Brain microvascular endothelial cell (primary cell): ENCODE results near the gene TDRD12.
"Not testable (repeated sequence)": the region's sequence is repeated elsewhere in the genome, so short reads cannot be mapped to it uniquely, and the experiment has no call there.

Experiments
- DNase-seq: peaks from one replicate; pipeline ENCODE4 v3.0.0-alpha.2; 2020
- H3K27ac ChIP-seq: fragments of 250-450 bp; sonication (Bioruptor Pico); 2 replicates; pipeline ENCODE4 v1.5.1; 2020; ENCODE audit warnings: mild to moderate bottlenecking, moderate library complexity
- H3K27me3 ChIP-seq: fragments of 250-450 bp; sonication (Bioruptor Pico); replicated peaks from 2 replicates; pipeline ENCODE4 v1.5.1; 2020; ENCODE audit warnings: mild to moderate bottlenecking
- H3K36me3 ChIP-seq: fragments of 250-450 bp; sonication (Bioruptor Pico); replicated peaks from 2 replicates; pipeline ENCODE4 v1.5.1; 2020; ENCODE audit warnings: mild to moderate bottlenecking
- H3K4me3 ChIP-seq: 2 replicates; pipeline ENCODE4 v1.5.1; 2011; ENCODE audit warnings: low read depth, mild to moderate bottlenecking, control low read depth, low read length, moderate library complexity
- in situ Hi-C: cut with HindIII; loops from 2 replicates; pipeline ENCODE4 v1.10.0; 2017; ENCODE audit warnings: low sequenced_read_pairs, low pct_ligation_motif_present
- TF ChIP-seq, protein P1 (sequence below): IDR thresholded peaks from 2 replicates; pipeline ENCODE4 v1.5.1; 2011; ENCODE audit warnings: low read depth, mild to moderate bottlenecking, moderate library complexity, low read length, control low read depth, inconsistent platforms; ENCODE audit errors: missing control alignments

TDRD12 gene

GRCh38 chr19:32702010-32702409, 17.6 kb upstream of the TDRD12 start:
- TF ChIP-seq, protein P1, sequence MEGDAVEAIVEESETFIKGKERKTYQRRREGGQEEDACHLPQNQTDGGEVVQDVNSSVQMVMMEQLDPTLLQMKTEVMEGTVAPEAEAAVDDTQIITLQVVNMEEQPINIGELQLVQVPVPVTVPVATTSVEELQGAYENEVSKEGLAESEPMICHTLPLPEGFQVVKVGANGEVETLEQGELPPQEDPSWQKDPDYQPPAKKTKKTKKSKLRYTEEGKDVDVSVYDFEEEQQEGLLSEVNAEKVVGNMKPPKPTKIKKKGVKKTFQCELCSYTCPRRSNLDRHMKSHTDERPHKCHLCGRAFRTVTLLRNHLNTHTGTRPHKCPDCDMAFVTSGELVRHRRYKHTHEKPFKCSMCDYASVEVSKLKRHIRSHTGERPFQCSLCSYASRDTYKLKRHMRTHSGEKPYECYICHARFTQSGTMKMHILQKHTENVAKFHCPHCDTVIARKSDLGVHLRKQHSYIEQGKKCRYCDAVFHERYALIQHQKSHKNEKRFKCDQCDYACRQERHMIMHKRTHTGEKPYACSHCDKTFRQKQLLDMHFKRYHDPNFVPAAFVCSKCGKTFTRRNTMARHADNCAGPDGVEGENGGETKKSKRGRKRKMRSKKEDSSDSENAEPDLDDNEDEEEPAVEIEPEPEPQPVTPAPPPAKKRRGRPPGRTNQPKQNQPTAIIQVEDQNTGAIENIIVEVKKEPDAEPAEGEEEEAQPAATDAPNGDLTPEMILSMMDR, result no peak
- Histone ChIP-seq H3K27me3 (no peaks in the 10 kb centered on the region), H3K27ac (no peak overlapping the region), H3K36me3 (peaks cover 22% of the 10 kb centered on the region), H3K4me3 (no peak overlapping the region)
- DNase-seq, result no peak
- in situ Hi-C loops, result no loop called here

- DNase-seq, H3K27me3 ChIP-seq, H3K4me3 ChIP-seq, H3K27ac ChIP-seq, in situ Hi-C loops: not testable (repeated sequence)
- H3K36me3 ChIP-seq, result peaks cover 17% of the 10 kb centered on the region
Observed at GRCh38 chr19:32704006-32704405, 15.6 kb upstream of the TDRD12 start.

GRCh38 chr19:32708457-32708856, 11.1 kb upstream of the TDRD12 start:
- TF ChIP-seq, protein P1, result no peak
- in situ Hi-C loops, result no loop called here
- Histone ChIP-seq H3K27ac (no peak overlapping the region), H3K27me3 (no peaks in the 10 kb centered on the region), H3K36me3 (peaks cover 10% of the 10 kb centered on the region), H3K4me3 (no peak overlapping the region)
- no peak for DNase-seq

GRCh38 chr19:32709032-32709431, 10.5 kb upstream of the TDRD12 start:
- no peak overlapping the region for H3K4me3 ChIP-seq

DNA sequence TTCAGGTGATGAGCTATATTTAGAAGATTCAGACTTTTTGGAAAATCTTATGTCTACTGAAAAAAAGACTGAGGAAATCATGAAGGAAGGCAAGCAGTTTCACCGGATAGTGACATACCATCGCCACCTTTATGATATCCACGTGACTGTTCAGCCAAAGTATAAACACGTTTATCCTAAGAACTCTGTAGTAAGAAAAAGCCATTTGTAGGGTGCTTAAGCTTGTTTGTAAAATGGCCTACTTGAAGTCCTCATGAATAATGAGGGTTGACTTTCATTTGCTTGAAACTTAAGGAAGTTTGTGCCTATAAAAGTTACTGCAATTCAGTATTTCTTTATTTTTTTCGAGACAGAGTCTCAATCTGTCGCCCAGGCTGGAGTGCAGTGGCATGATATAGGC, 7.8 kb upstream of the TDRD12 start:
- Histone ChIP-seq H3K27ac (no peak overlapping the region), H3K36me3 (peaks cover 7% of the 10 kb centered on the region), H3K4me3 (no peak overlapping the region), H3K27me3 (no peaks in the 10 kb centered on the region)
- no peak for DNase-seq
- TF ChIP-seq, protein P1, result no peak
- in situ Hi-C loops, result no loop called here

More at GRCh38 chr19:32709032-32709431, 10.5 kb upstream of the TDRD12 start:
- H3K36me3 ChIP-seq, result peaks cover 10% of the 10 kb centered on the region
- H3K27ac ChIP-seq, result no peak overlapping the region
- DNase-seq, result no peak
- TF ChIP-seq, protein P1, result no peak
- in situ Hi-C loops, result no loop called here
- H3K27me3 ChIP-seq, result no peaks in the 10 kb centered on the region

DNA sequence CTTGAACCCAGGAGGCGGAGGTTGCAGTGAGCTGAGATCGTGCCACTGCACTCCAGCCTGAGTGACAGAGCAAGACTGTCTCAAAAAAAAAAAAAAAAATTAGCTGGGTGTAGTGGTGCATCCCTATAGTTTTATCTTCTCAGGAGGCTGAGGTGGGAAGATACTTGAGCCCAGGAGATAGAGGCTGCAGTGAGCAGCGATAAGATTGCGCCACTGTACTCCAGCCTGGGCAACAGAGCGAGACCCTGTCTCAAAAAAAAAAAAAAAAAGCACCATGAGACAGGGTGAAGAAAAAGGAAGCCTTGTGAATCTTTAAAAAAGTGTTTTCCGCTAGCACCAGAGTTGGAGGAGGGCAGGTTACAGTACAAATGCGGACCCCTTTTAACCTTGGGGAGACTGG, 3.4 kb upstream of the TDRD12 start:
- DNase-seq, H3K36me3 ChIP-seq, in situ Hi-C loops, H3K27ac ChIP-seq, H3K27me3 ChIP-seq, H3K4me3 ChIP-seq: not testable (repeated sequence)

DNA sequence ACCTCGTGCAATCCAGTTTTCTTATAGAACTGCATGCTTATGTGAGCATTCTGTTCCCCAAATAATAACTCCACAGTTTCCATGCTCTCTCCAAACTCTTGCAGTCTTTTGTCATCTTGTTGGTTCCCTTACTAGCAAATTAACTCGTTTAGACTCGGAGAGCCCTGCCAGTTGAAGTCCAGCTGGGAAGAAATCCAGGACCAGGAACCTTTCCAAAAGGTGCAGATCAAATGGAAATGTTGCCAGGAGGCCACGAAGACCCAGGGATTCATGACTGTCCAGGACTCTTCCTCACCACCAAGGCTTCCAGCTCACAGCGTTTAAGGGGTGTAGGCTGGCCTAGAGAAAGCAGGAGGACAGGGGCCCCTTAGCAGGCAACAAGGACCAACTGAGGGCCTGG, 2.1 kb upstream of the TDRD12 start:
- H3K27ac ChIP-seq, result no peak overlapping the region
- H3K4me3 ChIP-seq, result no peak overlapping the region
- peaks cover 2% of the 10 kb centered on the region for H3K36me3 ChIP-seq
- no peak for DNase-seq
- no peaks in the 10 kb centered on the region for H3K27me3 ChIP-seq
- TF ChIP-seq, protein P1, result no peak
- in situ Hi-C loops, result no loop called here
